ENCODE results near the gene SHC1.

The SHC1 gene

GRCh38 chr1:154954541-154954940, 16.0 kb downstream of the SHC1 start:
- Histone ChIP-seq H2AFZ (ENCODE audit: low read depth) (peak overlapping the region; percentile 9; the same call in 1 of the 2 replicates), H3K4me2 (peak overlapping the region; percentile 62), H3K79me2 (ENCODE audit: insufficient read depth, low read depth) (peaks cover 37% of the 10 kb centered on the region), H3K4me3 (IDR thresholded peaks at IDR 0.05; ENCODE audit: insufficient read depth, low read depth, low read length) (no peak overlapping the region), H4K20me1 (ENCODE audit: insufficient read depth) (no peaks in the 10 kb centered on the region), H3K27me3 (ENCODE audit: insufficient read depth, low read depth) (no peaks in the 10 kb centered on the region), H3K9ac (peak overlapping the region; percentile 60), H3K36me3 (ENCODE audit: insufficient read depth) (no peaks in the 10 kb centered on the region), H3K4me1 (ENCODE audit: low read depth, poor library complexity, severe bottlenecking) (peaks cover 62% of the 10 kb centered on the region), H3K27ac (peak overlapping the region; percentile 80)
- TF ChIP-seq CTCF (conservative IDR thresholded peaks at IDR 0.05; ENCODE audit: low read depth, low read length) = no peak

GRCh38 chr1:154953611-154954038, 16.9 kb downstream of the SHC1 start:
- H3K27me3 ChIP-seq (ENCODE audit: insufficient read depth, low read depth) = no peaks in the 10 kb centered on the region
- peak overlapping the region; percentile 60; the same call in 1 of the 2 replicates for H3K9ac ChIP-seq
- H3K36me3 ChIP-seq (ENCODE audit: insufficient read depth) = no peaks in the 10 kb centered on the region
- H3K4me2 ChIP-seq = peak overlapping the region; percentile 62
- H3K4me1 ChIP-seq (ENCODE audit: low read depth, poor library complexity, severe bottlenecking) = peaks cover 69% of the 10 kb centered on the region
- peak overlapping the region; percentile 80 for H3K27ac ChIP-seq
- H2AFZ ChIP-seq (ENCODE audit: low read depth) = no peak overlapping the region
- no peaks in the 10 kb centered on the region for H4K20me1 ChIP-seq (ENCODE audit: insufficient read depth)
- H3K4me3 ChIP-seq (IDR thresholded peaks at IDR 0.05; ENCODE audit: insufficient read depth, low read depth, low read length) = peak overlapping the region; percentile 3
- peaks cover 32% of the 10 kb centered on the region for H3K79me2 ChIP-seq (ENCODE audit: insufficient read depth, low read depth)
- no peak for TF ChIP-seq CTCF (conservative IDR thresholded peaks at IDR 0.05; ENCODE audit: low read depth, low read length)

- Histone ChIP-seq H2AFZ (ENCODE audit: low read depth) (no peak overlapping the region), H3K27ac (no peak overlapping the region; the same call in 1 of the 2 replicates), H3K27me3 (ENCODE audit: insufficient read depth, low read depth) (no peaks in the 10 kb centered on the region), H3K4me3 (IDR thresholded peaks at IDR 0.05; ENCODE audit: insufficient read depth, low read depth, low read length) (peak overlapping the region; percentile 3), H4K20me1 (ENCODE audit: insufficient read depth) (no peaks in the 10 kb centered on the region), H3K36me3 (ENCODE audit: insufficient read depth) (no peaks in the 10 kb centered on the region), H3K4me1 (ENCODE audit: low read depth, poor library complexity, severe bottlenecking) (peaks cover 79% of the 10 kb centered on the region), H3K79me2 (ENCODE audit: insufficient read depth, low read depth) (peaks cover 32% of the 10 kb centered on the region), H3K9ac (no peak overlapping the region), H3K4me2 (peak overlapping the region; percentile 62)
- no peak for TF ChIP-seq CTCF (conservative IDR thresholded peaks at IDR 0.05; ENCODE audit: low read depth, low read length)
Observed at GRCh38 chr1:154952664-154953063, 17.9 kb downstream of the SHC1 start.

- H3K9ac ChIP-seq = no peak overlapping the region
- no peaks in the 10 kb centered on the region for H3K36me3 ChIP-seq (ENCODE audit: insufficient read depth)
- TF ChIP-seq CTCF (conservative IDR thresholded peaks at IDR 0.05; ENCODE audit: low read depth, low read length) = no peak
- H3K4me3 ChIP-seq (IDR thresholded peaks at IDR 0.05; ENCODE audit: insufficient read depth, low read depth, low read length) = no peak overlapping the region
- H2AFZ ChIP-seq (ENCODE audit: low read depth) = no peak overlapping the region
- no peak overlapping the region; the same call in 1 of the 2 replicates for H3K27ac ChIP-seq
- peaks cover 32% of the 10 kb centered on the region for H3K79me2 ChIP-seq (ENCODE audit: insufficient read depth, low read depth)
- H3K4me1 ChIP-seq (ENCODE audit: low read depth, poor library complexity, severe bottlenecking) = peaks cover 81% of the 10 kb centered on the region
- H3K27me3 ChIP-seq (ENCODE audit: insufficient read depth, low read depth) = no peaks in the 10 kb centered on the region
- H3K4me2 ChIP-seq = no peak overlapping the region
- no peaks in the 10 kb centered on the region for H4K20me1 ChIP-seq (ENCODE audit: insufficient read depth)
Observed at GRCh38 chr1:154951901-154952657, 18.5 kb downstream of the SHC1 start.
